COLO668 (cell line): ENCODE results near the gene TRIP4.
A peak's percentile ranks its signal among the peaks of the same experiment; 100 is the strongest.
"Not testable (repeated sequence)": the region's sequence is repeated elsewhere in the genome, so short reads cannot be mapped to it uniquely, and the experiment has no call there.

Experiments
- DNase-seq: peaks from one replicate; lab custom pipeline; 2025; ENCODE audit not compliant: unreplicated experiment; lab: John Stamatoyannopoulos, UW

TRIP4 gene

DNA sequence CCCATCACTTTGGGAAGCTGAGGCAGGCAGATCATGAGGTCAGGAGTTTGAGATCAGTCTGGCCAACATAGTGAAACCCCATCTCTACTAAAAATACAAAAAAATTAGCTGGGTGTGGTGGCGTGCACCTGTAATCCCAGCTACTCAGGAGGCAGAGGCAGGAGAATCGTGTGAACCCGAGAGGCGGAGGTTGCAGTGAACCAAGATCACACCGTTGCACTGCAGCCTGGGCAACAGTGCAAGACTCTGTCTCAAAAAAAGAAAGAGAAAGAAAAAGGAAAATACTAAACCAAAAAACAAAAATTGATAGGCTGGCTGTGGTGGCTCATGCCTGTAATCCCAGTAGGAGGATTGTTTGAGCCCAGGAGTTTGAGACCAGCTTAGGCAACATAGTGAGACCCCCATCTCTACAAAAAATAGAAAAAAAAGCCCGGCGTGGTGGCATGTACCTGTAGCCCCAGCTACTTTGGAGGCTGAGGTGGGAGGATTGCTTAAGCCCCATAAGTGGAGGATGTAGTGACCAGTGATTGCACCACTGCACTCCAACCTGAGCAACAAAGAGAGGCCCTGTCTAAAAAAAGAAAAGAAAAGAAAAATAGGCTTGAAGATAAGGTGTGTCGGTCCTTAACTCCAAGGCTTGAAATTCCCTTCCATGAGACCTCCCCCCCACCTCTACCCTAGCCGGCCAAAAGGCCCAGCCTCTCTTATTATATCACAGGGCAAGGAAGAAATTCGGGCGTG, 7.3 kb upstream of the TRIP4 start:
- DNase-seq = not testable (repeated sequence)

DNA sequence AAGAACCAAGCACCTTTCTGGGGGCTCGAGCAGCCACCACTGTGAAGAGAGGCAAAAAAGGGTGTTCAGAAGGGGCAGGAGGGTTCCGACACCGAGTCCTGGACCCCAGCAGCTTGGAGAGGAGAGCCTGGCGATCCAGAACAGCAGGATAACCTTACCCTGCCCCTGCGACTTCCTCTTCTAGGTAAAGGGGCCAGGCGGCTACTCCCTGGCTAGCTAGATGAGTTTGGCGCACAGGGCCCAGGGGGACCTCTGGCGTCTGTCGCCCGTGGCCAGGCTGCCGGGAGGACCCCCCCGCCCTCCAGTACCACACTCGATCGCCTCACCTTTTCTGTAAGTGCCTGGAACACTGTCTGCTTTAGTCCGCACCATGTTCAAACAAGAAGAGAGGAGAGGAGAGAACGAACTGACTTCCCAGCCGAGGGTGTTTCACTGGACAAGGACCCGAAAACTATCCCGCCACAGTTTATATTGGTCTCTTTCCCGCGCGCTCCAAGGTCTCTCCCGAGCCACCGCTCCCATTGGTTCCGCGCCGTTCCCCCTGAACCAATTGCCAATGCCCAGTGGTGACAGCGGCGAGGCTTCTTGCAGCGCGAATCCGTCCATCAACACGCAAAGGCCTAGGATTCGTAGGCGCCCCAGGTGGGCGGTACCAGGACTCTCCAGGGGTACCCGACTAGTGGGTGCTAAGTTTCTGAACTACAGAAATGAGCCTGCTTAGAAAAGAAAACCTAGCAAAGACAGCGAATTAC, 6.5 kb upstream of the TRIP4 start, which contains the start of gene PCLAF:
TSS of gene PCLAF (minus strand) at position 442 of the 752 bp plus-strand sequence. CDS start at position 372, 70 bp downstream.
- peak; percentile 93 for DNase-seq

DNA sequence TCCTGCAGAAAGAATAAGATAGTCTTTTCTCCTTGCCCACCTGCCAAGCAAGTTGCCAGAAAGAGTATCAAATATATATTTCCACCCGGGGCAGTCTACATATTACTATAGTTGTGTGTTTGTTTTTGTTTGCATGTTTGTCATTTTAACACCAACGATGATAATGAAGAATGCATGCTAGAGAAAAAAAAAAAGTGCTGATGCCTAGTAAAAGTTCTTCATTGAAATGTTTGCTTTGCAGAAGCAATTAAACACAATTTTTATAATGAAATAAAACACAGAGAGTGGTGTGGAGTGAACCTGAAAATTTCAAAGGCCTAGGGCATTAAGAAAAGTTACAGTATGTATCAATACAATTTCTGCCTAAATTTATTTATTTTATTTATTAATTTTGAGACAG, 3.9 kb upstream of the TRIP4 start:
- DNase-seq = no peak

DNA sequence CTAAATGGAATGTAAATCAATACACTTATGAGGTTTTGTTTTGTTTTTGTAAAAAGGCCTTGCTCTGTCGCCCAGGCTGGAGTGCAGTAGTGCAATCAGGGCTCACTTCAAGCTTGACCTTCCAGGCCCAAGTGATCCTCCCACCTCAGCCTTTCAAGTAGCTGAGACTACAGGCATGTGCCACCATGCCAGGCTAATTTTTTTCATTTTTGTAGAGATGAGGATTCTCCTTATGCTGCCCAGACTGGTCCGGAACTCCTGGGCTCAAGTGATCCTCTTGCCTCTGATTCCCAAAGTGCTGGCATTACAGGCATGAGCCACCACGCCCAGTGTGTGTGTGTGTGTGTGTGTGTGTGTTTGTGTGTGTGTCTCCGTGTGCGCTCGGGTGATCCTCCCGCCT, 1.3 kb upstream of the TRIP4 start:
- no peak for DNase-seq

DNA sequence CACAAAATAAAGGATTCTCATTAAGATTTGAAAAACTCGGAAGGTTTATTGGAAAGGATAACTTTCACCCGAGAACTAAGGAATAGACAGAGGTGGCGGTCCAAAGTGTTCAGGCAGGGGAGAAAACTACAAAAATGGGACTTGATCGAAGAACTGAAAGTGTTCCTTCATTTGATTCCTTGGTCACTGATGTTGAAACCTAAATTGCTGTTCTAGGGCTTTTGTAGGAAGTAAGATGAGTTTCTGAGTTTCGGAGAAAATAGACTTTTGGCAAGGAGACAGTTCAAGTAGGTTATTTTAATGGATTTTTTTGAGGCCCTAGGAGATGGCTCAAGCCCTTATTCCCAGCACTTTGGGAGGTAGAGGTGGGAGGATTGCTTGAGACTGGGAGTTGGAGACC, 1.4 kb downstream of the TRIP4 start:
- no peak for DNase-seq

DNA sequence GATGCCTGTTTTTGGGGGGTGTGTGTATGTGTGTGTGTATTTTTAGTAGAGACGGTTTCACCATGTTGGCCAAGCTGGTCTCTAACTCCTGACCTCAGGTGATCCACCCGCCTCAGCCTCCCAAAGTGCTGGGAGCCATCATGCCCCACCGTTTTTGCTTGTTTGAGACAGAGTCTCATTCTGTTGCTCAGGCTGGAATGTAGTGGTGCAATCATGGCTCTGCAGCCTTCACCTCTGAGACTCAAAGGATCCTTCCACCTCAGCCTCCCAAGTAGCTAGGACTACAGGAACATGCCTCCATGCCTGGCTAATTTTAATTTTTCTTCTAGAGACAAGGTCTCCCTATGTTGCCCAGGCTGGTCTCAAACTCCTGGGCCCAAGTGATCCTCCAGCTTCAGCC, 4.8 kb downstream of the TRIP4 start:
- DNase-seq = not testable (repeated sequence)

DNA sequence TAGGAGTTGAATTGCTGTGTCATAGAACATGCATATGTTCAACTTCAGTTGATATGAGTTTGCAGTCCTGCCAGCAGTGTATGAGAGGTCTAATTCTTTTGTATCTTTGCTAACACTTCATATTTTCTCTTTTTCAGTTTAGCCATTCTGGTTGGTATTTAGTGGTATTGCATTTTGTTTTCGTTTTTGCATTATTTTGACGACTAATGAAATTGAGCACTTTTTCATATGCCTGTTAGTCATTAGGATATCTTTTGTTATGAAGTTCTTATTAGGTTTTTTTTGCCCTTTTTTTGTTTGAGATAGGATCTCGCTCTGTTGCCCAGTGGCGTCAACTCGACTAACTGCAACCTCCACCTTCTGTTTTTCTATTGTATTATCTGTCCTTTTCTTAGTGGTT, 9.2 kb downstream of the TRIP4 start:
- DNase-seq = no peak

DNA sequence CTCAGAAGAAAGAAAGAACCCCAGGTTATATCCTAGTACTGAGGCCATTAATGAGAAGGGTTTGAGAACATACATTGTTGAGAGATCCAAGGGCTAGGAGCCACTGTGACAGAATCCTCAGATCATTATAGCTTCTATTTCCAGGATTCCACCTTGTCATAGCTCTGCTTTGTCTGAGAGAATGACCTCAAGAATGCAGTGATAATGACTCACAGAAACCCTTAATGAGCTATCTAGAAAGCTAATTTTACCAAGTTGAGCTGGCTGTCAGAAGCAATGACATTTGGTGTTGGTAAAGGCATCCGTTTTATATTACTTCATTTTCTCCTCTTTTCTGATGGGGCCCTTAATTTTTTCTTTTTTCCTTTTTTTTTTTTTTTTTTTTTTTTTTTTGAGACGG, 10.9 kb downstream of the TRIP4 start:
- no peak for DNase-seq

DNA sequence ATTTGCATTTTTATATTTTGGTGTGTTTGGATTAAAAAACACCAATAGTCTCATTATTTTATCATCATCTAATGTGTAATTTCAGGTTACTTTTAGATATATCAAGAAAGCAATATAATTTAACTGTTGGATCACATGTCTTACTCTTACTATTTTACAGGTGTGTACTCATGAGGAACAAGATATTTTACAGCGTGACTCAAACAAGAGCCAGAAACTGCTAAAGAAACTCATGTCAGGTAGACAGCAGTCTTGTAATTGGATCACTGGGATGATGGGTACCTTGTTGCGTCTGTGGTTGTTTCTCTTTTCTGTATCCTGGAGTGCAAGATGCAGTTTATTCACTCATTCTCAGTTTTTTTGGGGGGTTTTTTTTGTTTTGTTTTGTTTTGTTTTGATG, 12.9 kb downstream of the TRIP4 start:
- no peak for DNase-seq

DNA sequence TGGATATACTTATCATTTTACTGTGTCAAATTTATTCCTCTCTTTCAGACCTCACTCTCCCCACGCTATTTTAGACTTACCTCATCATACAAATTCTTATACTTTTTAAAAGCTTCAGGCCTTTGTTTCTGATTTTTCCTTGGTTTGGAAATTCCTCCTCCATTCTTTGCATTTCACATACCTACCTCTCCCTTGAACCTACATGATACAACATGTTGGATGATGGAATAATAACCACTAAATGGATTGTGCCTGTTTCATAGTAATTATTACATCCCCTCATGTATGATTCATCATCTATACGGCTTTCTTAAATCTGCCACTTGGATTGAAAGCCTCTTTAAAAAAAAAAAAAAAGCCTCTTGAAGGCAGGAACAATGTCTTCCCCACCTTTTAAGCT, 24.6 kb downstream of the TRIP4 start:
- no peak for DNase-seq

DNA sequence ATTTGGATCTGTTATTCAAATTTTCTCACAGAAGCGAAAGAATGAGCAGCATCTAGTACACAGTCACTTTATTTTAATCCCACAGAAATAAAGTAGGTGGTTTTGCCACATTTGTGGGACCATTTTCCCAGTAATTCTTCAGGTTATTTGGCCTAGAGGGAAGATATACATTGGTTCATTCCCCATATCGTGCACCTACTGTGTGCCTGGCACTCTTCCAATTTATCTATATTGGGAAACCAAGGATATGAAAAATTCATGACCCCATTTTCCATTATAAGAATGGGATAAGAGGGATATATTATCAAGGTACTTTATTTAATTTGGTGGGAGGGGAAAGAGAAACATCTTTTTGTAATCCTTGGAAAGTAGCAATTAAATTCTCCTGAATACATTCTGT, 35.1 kb downstream of the TRIP4 start:
- no peak for DNase-seq

DNA sequence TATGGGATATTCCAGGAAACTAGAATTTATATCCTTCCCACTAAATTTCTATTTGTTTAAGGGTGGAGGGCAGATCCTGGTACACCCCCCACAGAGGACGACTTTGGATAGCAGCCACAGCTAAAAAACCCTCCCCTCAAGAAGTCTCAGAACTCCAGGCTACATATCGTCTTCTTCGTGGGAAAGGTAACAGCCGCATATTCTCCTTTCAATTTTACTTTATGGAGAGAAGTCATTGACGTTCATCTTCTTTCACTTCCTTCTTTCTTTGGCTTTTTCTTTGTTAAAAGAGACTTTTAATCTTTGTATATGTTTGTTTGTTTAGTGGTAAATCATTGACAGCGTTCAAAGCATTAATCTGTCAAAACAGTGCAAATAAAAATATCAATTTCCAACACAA, 36.3 kb downstream of the TRIP4 start:
- DNase-seq = no peak

DNA sequence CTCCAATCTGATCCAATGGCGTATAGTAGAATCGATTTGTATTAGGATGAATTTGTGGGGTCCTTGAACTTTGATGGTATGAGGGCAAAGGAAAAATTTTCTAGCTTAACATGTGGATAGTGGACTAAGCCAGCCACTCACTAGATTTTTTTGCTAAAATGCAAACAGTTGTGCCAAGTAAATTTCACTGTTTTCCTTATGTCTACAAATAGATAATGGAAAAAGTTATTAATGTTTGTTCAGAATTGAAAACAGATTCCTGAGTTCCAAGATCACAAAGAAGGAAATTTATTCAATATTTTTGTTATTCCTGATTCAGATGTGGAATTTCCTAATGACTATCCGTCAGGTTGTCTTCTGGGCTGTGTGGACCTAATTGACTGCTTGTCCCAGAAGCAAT, 37.6 kb downstream of the TRIP4 start:
- DNase-seq = no peak

DNA sequence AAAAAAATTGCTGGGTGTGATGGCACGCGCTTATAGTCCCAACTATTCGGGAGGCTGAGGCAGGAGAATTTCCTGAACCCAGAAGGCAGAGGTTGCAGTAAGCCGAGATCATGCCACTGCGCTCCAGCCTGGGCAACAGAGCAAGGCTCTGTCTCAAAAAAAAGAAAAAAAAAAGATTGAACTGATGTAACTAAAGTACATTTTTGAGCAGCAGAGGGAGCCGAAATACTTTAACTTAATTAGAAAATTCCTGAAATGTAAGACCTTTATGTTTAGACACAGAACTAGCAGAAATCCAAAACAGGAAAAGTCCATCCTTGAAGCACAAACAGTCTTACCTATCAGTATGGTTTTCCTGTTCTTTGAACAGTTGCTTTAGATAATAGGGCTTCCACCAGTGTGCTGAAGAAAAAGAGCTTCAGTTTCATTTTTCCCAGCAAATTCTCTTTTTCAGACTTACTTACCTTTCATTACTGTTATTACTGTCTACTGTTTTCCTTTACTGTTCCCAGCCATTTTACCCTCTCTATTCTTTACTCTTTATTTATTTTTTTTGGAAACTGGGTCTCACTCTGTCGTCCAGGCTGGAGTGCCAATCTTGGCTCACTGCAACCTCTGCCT, 39.3 kb downstream of the TRIP4 start:
- DNase-seq = no peak

DNA sequence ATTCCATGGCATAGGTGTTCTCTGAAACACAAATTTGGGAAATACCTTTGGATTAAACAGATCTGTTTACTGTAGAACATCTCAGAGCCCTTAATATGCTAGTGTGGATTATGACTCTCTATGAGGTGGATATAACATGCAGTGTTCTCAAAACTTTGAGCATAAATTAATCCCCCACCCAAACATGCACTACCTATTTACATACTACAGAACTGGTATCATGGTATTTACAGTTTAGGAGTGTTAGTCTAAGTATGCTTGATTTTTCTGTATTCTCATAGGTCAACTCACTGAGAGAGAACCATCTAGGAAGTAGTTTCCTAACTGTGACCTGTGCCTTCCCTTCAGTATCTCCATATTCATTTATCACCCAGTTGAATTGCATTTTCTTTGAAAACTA, 41.8 kb downstream of the TRIP4 start:
- no peak for DNase-seq

DNA sequence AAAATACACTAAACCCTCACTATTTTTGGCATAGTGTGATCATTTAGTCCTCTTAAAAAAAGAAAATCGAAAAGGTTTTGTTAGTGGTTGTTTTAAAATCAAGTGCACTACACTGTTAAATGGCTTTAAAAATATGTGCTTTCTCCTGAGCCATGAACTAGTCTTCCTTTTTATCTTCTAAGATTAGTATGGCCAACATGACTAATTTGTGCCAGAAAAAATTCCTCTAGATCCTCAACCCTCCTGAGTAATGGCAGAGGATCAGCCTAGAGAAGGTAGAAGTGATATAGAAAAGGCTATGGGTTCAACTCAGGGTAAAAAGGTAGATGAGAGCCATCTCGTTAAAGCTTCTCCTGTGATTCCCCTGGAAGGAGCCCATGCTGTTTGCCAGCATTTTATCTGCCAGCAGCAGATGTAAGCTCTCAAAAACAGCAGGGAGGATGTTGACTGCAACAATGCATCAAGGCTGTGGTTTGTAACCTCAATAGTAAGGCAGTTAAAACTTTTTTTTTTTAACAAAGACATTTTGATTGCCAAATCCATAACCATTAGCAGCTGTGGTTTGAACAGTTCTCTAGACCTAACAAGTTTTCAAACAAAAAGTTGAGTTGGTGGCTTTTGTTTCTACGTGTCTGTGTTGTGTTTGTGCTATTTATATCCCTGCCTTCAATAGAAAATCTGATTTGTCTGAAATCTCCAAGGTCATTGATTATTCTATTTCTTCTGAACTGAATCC, 42.5 kb downstream of the TRIP4 start:
- no peak for DNase-seq

DNA sequence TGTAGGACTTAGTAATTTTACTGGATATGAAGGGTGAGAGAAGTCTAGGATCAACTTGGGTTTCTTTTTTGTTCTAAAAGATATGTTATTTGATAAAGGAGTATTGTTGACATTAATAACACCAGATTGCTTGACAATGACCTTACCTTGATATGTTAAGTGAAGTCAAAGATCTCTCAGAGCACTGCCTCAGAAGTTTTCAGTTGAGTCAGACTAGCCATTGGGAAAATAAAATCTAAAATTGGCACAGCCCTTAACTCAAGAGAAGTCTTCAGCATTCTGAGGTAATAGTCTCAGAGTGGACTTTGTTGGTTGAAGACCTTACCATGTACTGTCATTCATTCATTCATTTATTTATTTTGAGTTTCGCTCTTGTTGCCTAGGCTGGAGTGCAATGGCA, 50.3 kb downstream of the TRIP4 start:
- DNase-seq = no peak

DNA sequence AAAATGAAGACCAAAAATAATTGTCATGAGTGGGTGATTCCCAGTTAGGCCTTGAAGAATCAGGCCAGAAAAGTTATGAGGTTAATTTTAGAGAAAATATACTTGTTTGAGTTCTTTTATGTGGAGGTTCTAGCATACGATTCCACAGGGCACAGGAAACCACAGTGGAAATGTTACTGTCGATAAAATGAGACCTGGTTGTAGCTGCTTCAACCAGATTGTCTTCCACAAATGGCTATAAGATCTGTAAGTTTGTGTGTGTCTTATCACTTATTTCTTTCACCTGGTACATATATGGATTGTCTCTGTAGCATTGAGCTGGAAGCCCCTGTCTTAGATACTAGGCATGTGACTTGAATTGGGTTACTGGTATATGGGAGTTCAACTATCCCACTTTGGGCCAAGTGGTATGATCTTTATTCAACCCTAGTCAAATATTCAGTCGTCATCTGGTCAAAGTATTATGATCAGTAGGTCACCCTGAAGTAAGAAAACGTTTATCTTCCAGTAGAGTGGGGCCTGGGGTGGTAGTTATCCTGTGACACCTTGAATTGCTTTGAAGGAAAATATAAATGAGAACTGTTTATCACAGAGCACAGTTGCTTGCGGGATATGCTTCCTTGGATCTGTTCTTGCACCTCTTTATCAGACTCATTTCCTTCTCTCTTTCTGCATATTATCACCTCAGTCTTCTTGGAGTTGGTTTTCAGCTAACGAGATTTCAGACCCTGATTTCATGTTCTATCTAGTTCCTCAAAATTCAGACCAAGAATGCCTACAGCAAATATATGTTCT, 51.2 kb downstream of the TRIP4 start:
- no peak for DNase-seq

DNA sequence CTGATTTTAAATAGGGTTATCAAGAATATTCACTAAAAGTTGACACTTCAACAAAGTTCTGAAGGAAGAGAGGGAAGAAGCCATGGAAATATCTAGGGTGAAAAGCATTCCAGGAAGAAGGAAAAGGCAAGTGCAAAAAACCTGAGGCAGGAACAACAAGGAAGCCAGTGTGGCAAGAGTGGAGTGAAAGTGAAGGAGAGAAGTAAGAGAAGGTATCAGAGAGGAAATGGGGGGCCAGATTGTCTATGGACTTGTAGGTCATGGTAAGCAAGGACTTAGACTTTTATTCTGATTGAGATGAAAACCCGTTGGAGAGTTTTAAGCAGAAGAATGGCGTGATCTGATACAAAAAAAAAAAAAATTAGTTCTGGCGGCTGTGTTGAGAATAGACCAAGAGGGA, 54.2 kb downstream of the TRIP4 start:
- no peak for DNase-seq

DNA sequence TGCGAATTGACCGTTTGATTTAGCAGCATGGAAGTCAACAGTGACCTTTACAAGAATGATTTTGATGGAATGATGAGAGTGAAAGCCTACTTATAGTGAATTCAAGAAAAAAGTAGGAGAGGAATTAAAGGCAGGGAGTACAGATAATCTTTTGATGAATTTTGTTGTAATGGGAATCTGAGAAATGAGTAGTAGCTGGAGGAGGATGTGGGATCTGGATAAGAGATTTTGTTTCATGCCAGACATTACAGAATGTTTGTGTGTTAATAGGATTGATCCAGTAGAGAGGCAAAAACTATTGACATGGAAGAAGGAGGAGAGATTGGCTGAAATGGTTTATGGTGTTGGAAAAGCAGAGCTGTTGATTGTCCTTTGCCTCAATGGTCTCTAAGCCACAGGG, 55.4 kb downstream of the TRIP4 start:
- DNase-seq = no peak
